GM23338 (cell line): Measurements from ENCODE around the gene PKN3. TPM values are rescaled to one million over a fixed set of nuclear protein-coding genes. Genes with fewer than 3 reads are reported as not detected.

Experiments
- ATAC-seq: fragments of 200-7000 bp; cut with Tn5 transposase; 3 replicates; pipeline ENCODE4 v1.9.1; 2020
- DNase-seq: peaks from one replicate; pipeline ENCODE4 v3.0.0-alpha.2; 2015; ENCODE audit warnings: low spot score
- H2AFZ ChIP-seq: fragments of 200-600 bp; sonication (generic); 2 replicates; pipeline ENCODE4 v1.8.0; 2016; ENCODE audit warnings: antibody characterized with exemption, mild to moderate bottlenecking, moderate library complexity
- H3F3A ChIP-seq: fragments of 200-600 bp; sonication (generic); replicated peaks from 2 replicates; pipeline ENCODE4 v1.8.0; 2017; ENCODE audit warnings: antibody characterized with exemption, mixed run types, low read depth
- H3K27ac ChIP-seq: fragments of 200-600 bp; sonication (generic); 2 replicates; pipeline ENCODE4 v1.6.1; 2016; ENCODE audit warnings: low read depth
- H3K27me3 ChIP-seq: fragments of 200-600 bp; sonication (generic); 2 replicates; pipeline ENCODE4 v1.8.0; 2016; ENCODE audit warnings: mild to moderate bottlenecking, mixed run types, moderate library complexity; ENCODE audit not compliant: insufficient read depth
- H3K36me3 ChIP-seq: fragments of 200-600 bp; sonication (generic); 2 replicates; pipeline ENCODE4 v1.8.0; 2016; ENCODE audit warnings: mild to moderate bottlenecking; ENCODE audit not compliant: insufficient read depth
- H3K4me1 ChIP-seq: fragments of 200-600 bp; sonication (generic); 2 replicates; pipeline ENCODE4 v1.8.0; 2016; ENCODE audit warnings: mild to moderate bottlenecking, moderate library complexity; ENCODE audit not compliant: insufficient read depth
- H3K4me2 ChIP-seq: fragments of 200-600 bp; sonication (generic); 2 replicates; pipeline ENCODE4 v1.7.1; 2017; ENCODE audit warnings: mixed run types
- H3K4me3 ChIP-seq: fragments of 200-600 bp; sonication (generic); 2 replicates; pipeline ENCODE4 v1.6.1; 2016; ENCODE audit warnings: mixed run types
- H3K79me2 ChIP-seq: fragments of 200-600 bp; sonication (generic); replicated peaks from 2 replicates; pipeline ENCODE4 v1.8.0; 2017; ENCODE audit warnings: mild to moderate bottlenecking; ENCODE audit not compliant: insufficient read depth
- H3K9me2 ChIP-seq: fragments of 200-600 bp; sonication (generic); 2 replicates; pipeline ENCODE4 v1.8.0; 2017; ENCODE audit not compliant: insufficient read depth
- H4K20me1 ChIP-seq: fragments of 200-600 bp; sonication (generic); replicated peaks from 2 replicates; pipeline ENCODE4 v1.8.0; 2017; ENCODE audit warnings: mild to moderate bottlenecking; ENCODE audit not compliant: insufficient read depth
- H3K27ac Mint-ChIP-seq: 2 replicates; pipeline ENCODE4 v1.8.0; 2020; ENCODE audit warnings: inconsistent platforms, mild to moderate bottlenecking, moderate library complexity, mixed read lengths
- H3K27me3 Mint-ChIP-seq: 3 replicates; pipeline ENCODE4 v1.8.0; 2022; ENCODE audit warnings: low read depth, mild to moderate bottlenecking, moderate library complexity, mixed read lengths, inconsistent platforms; ENCODE audit not compliant: insufficient read depth, poor library complexity
- H3K36me3 Mint-ChIP-seq: 3 replicates; pipeline ENCODE4 v1.8.0; 2021; ENCODE audit warnings: low read depth, mild to moderate bottlenecking, inconsistent platforms, moderate library complexity, mixed read lengths
- H3K4me1 Mint-ChIP-seq: 3 replicates; pipeline ENCODE4 v1.8.0; 2020; ENCODE audit warnings: mild to moderate bottlenecking, inconsistent platforms, mixed read lengths
- H3K4me3 Mint-ChIP-seq: 3 replicates; pipeline ENCODE4 v1.8.0; 2021; ENCODE audit warnings: moderate library complexity, mild to moderate bottlenecking, inconsistent platforms, mixed read lengths
- H3K9me3 Mint-ChIP-seq: 3 replicates; pipeline ENCODE4 v1.8.0; 2020; ENCODE audit warnings: moderate library complexity, mild to moderate bottlenecking, inconsistent platforms, mixed read lengths
- CREB1 ChIP-seq: fragments of 250-450 bp; sonication (Bioruptor Pico); IDR thresholded peaks from 2 replicates; pipeline ENCODE4 v1.5.0; 2020; ENCODE audit warnings: low read depth, mild to moderate bottlenecking, moderate library complexity
- EZH2 ChIP-seq: fragments of 200-600 bp; sonication (generic); IDR thresholded peaks from one replicate; pipeline ENCODE4 v1.8.0; 2017; ENCODE audit warnings: antibody characterized with exemption, mild to moderate bottlenecking, low read depth; ENCODE audit not compliant: unreplicated experiment
- EZH2phosphoT487 ChIP-seq: fragments of 200-600 bp; sonication (generic); IDR thresholded peaks from one replicate; pipeline ENCODE4 v1.8.1; 2018; ENCODE audit warnings: antibody characterized with exemption; ENCODE audit not compliant: unreplicated experiment
- JUNB ChIP-seq: IDR thresholded peaks from one replicate; pipeline ENCODE4 v1.6.1; 2016; ENCODE audit warnings: antibody characterized with exemption; ENCODE audit not compliant: unreplicated experiment
- POLR2AphosphoS5 ChIP-seq: IDR thresholded peaks from 2 replicates; pipeline ENCODE4 v1.6.1; 2016; ENCODE audit warnings: antibody characterized with exemption, low read depth
- STAT1 ChIP-seq: IDR thresholded peaks from one replicate; pipeline ENCODE4 v1.6.1; 2016; ENCODE audit warnings: antibody characterized with exemption; ENCODE audit not compliant: unreplicated experiment
- ZNF114 ChIP-seq: fragments of 250-450 bp; sonication (Bioruptor Pico); IDR thresholded peaks from 2 replicates; pipeline ENCODE4 v1.5.0; 2020; ENCODE audit warnings: mild to moderate bottlenecking, moderate library complexity
- ZNF331 ChIP-seq: fragments of 250-450 bp; sonication (Bioruptor Pico); IDR thresholded peaks from 2 replicates; pipeline ENCODE4 v1.5.0; 2020; ENCODE audit warnings: low read depth, mild to moderate bottlenecking, moderate library complexity
- polyA plus RNA-seq: library from polyadenylated mRNA; unstranded; fragments of >200 nt; fragmentation: Nextera tagmentation; extraction: Ambion mirVana; gene quantifications from 2 replicates; pipeline ENCODE4 v1.2.1, GENCODE V29; 2016
- total RNA-seq: library from RNA; depleted of rRNA; stranded (reverse); fragments of >200 nt; shearing (Covaris generic); gene quantifications from 2 replicates; pipeline ENCODE4 v1.2.3, GENCODE V29; 2014
- TF ChIP-seq, protein P1 (sequence below), 2 experiments: fragments of 200-600 bp in 1 of 2; sonication (generic) in 1 of 2; conservative IDR thresholded peaks; 2 replicates each; pipeline versions ENCODE4 v1.5.1 to v1.6.1; 2016 to 2017; ENCODE audit warnings: antibody characterized with exemption in 2 of 2, low read depth in 2 of 2, mild to moderate bottlenecking in 2 of 2, moderate library complexity in 1 of 2
- TF ChIP-seq, protein P2 (sequence below): IDR thresholded peaks from 2 replicates; pipeline ENCODE4 v1.6.1; 2016; ENCODE audit warnings: antibody characterized with exemption

Gene PKN3
- total and polyA plus RNA-seq, 2 experiments from 2014 or later, result 6.2 to 17.7 TPM

DNA sequence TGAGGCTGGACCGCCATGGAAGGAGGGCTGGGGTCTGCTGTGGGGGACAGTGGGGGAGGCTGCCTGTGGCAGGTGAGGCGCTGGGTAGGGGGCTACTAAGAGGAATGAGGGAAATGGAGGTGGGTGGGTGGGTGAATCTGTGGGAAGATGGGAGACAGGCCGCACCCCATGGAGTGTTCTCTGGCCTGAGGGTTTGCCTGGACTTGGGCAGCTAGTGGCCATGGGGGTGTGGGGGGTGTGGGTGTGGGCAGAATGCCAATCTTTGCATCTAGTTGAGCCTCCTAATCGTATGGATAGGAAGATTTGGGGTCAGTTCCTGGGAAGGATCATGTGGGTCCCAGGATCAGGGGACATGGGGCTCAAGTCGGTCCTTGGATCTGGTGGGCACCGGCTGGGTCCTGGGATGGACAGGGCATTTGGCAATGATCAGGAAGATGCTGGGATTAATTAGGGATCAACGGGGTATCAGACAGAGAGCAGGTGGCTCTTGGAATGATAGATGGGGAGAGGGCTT is 21.1 kb downstream of the PKN3 start:
- H3K79me2 ChIP-seq, result no peaks in the 10 kb centered on the region; the same call in 1 of the 2 replicates
- Mint-ChIP-seq H3K27me3 (peaks cover 29% of the 10 kb centered on the region), H3K4me3 (peak overlapping the region; percentile 92), H3K27ac (peak overlapping the region; percentile 64), H3K9me3 (no peaks in the 10 kb centered on the region; the same call in 2 of the 3 replicates), H3K36me3 (peaks cover 4% of the 10 kb centered on the region; the same call in 2 of the 3 replicates), H3K4me1 (peaks cover 18% of the 10 kb centered on the region)
- H3F3A ChIP-seq, result no peaks in the 10 kb centered on the region; the same call in 1 of the 2 replicates
- ATAC-seq, result no peak
- no peak for DNase-seq
- peak overlapping the region; percentile 97 for H3K4me2 ChIP-seq
- H3K9me2 ChIP-seq, result no peaks in the 10 kb centered on the region
- no peaks in the 10 kb centered on the region for H3K36me3 ChIP-seq
- TF ChIP-seq STAT1, result no peak
- no peak for TF ChIP-seq EZH2
- TF ChIP-seq CREB1 (CRISPR knock-in tag), result no peak
- TF ChIP-seq ZNF114, result no peak
- TF ChIP-seq EZH2phosphoT487, result no peak
- TF ChIP-seq, protein P1, sequence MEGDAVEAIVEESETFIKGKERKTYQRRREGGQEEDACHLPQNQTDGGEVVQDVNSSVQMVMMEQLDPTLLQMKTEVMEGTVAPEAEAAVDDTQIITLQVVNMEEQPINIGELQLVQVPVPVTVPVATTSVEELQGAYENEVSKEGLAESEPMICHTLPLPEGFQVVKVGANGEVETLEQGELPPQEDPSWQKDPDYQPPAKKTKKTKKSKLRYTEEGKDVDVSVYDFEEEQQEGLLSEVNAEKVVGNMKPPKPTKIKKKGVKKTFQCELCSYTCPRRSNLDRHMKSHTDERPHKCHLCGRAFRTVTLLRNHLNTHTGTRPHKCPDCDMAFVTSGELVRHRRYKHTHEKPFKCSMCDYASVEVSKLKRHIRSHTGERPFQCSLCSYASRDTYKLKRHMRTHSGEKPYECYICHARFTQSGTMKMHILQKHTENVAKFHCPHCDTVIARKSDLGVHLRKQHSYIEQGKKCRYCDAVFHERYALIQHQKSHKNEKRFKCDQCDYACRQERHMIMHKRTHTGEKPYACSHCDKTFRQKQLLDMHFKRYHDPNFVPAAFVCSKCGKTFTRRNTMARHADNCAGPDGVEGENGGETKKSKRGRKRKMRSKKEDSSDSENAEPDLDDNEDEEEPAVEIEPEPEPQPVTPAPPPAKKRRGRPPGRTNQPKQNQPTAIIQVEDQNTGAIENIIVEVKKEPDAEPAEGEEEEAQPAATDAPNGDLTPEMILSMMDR (conservative IDR thresholded peaks at IDR 0.05; ENCODE audit: low read depth in 2 of 2), result no peak
- TF ChIP-seq JUNB, result no peak
- no peaks in the 10 kb centered on the region for H3K27me3 ChIP-seq
- peak overlapping the region; percentile 92 for H3K4me3 ChIP-seq
- no peaks in the 10 kb centered on the region; the same call in 1 of the 2 replicates for H4K20me1 ChIP-seq
- no peak overlapping the region for H3K27ac ChIP-seq
- peak overlapping the region; percentile 32; the same call in 1 of the 2 replicates for H2AFZ ChIP-seq
- peaks cover 3% of the 10 kb centered on the region for H3K4me1 ChIP-seq

DNA sequence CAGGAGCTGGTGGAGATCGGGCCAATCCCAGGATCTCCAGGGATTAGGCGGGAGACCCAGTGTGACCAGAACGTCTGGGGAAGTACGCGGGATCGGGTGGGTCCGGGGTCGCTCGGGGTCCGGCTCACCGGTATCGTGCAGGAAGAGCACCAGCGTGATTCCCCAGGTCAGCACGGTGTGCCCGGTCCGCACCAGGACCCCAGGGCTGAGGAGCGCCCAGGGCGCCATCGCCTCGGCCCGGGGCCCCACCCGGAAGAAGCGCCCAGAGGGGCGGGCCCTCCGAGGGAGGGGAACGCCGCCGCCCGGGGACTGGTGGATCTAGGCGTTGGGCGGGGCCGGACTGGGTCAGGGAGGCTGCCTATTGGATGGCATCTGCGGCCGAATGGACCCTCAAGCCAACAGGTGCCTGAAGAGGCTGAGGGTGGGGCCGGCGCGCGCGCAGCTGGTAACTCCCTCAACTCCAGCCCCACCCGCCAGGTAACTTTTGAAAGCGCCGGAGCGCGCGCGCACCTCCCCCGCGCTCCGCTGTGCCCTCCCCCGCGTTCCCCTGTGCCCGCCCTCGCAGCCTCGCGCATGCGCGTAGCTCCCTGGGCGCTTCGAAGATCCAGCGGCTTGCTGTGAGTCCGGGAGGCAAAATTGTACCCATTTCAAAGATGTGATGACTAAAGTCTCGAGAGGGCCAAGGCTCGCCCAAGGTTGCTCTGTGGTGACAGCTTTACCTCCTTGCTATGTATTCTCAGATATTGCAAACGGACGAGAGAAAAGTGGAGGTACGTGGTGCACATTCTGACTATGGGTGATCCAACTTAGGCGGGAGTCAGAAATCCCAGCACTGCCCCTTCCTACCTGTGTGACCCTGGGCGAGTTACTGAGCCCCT is 21.8 kb downstream of the PKN3 start, which contains the start of gene ZDHHC12:
ZDHHC12 (minus strand) TSS at position 262 of the 878 bp plus-strand sequence; CDS start at position 228, 34 bp downstream.
- Mint-ChIP-seq H3K27me3 (peaks cover 27% of the 10 kb centered on the region), H3K9me3 (no peaks in the 10 kb centered on the region; the same call in 2 of the 3 replicates), H3K4me3 (peak within 1 kb of the TSS; percentile 92), H3K36me3 (peaks cover 4% of the 10 kb centered on the region; the same call in 2 of the 3 replicates), H3K27ac (peak within 1 kb of the TSS; percentile 64), H3K4me1 (peaks cover 19% of the 10 kb centered on the region)
- no peaks in the 10 kb centered on the region for H3K36me3 ChIP-seq
- H3K4me1 ChIP-seq, result peaks cover 3% of the 10 kb centered on the region
- H3K79me2 ChIP-seq, result no peaks in the 10 kb centered on the region; the same call in 1 of the 2 replicates
- H3F3A ChIP-seq, result no peaks in the 10 kb centered on the region; the same call in 1 of the 2 replicates
- H3K4me2 ChIP-seq, result peak within 1 kb of the TSS; percentile 97
- no peaks in the 10 kb centered on the region for H3K9me2 ChIP-seq
- peak within 1 kb of the TSS; percentile 92 for H3K4me3 ChIP-seq
- no peaks in the 10 kb centered on the region; the same call in 1 of the 2 replicates for H4K20me1 ChIP-seq
- no peaks in the 10 kb centered on the region for H3K27me3 ChIP-seq
- H2AFZ ChIP-seq, result peak within 1 kb of the TSS; percentile 32; the same call in 1 of the 2 replicates
- DNase-seq (peak; percentile 100), ATAC-seq (peak; percentile 89)
- peak within 1 kb of the TSS; percentile 56; the same call in 1 of the 2 replicates for H3K27ac ChIP-seq
- TF ChIP-seq POLR2AphosphoS5, result peak; percentile 86
- no peak for TF ChIP-seq ZNF331
- TF ChIP-seq CREB1 (CRISPR knock-in tag), result no peak
- TF ChIP-seq, protein P2, sequence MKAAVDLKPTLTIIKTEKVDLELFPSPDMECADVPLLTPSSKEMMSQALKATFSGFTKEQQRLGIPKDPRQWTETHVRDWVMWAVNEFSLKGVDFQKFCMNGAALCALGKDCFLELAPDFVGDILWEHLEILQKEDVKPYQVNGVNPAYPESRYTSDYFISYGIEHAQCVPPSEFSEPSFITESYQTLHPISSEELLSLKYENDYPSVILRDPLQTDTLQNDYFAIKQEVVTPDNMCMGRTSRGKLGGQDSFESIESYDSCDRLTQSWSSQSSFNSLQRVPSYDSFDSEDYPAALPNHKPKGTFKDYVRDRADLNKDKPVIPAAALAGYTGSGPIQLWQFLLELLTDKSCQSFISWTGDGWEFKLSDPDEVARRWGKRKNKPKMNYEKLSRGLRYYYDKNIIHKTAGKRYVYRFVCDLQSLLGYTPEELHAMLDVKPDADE, result peak; percentile 51; the same call in 1 of the 2 replicates
